Measurements from ENCODE around the gene CRYBA4. TPM values are rescaled to one million over a fixed set of nuclear protein-coding genes. Genes with fewer than 3 reads are reported as not detected.
A peak's percentile ranks its signal among the peaks of the same experiment; 100 is the strongest.

Gene CRYBA4
- total RNA-seq, 2 donors from 2014 or later: 1.2 TPM; not detected in 1

- Mint-ChIP-seq H3K36me3 (ENCODE audit: low read depth) (no peaks in the 10 kb centered on the region), H3K27me3 (no peaks in the 10 kb centered on the region), H3K9me3 (peaks cover 6% of the 10 kb centered on the region), H3K4me3 (no peak overlapping the region), H3K27ac (peak overlapping the region; percentile 52), H3K4me1 (peaks cover 10% of the 10 kb centered on the region)
- ATAC-seq (replicated peaks): no peak
Measured at GRCh38 chr22:26624803-26625202, 3.0 kb downstream of the CRYBA4 start.

GRCh38 chr22:26629988-26630761, 8.4 kb downstream of the CRYBA4 start:
- H3K9me3 Mint-ChIP-seq: no peaks in the 10 kb centered on the region
- H3K4me3 Mint-ChIP-seq: no peak overlapping the region
- H3K27ac Mint-ChIP-seq: no peak overlapping the region
- H3K4me1 Mint-ChIP-seq: peaks cover 10% of the 10 kb centered on the region
- ATAC-seq (replicated peaks): no peak
- no peaks in the 10 kb centered on the region for H3K27me3 Mint-ChIP-seq
- H3K36me3 Mint-ChIP-seq (ENCODE audit: low read depth): no peaks in the 10 kb centered on the region

DNA sequence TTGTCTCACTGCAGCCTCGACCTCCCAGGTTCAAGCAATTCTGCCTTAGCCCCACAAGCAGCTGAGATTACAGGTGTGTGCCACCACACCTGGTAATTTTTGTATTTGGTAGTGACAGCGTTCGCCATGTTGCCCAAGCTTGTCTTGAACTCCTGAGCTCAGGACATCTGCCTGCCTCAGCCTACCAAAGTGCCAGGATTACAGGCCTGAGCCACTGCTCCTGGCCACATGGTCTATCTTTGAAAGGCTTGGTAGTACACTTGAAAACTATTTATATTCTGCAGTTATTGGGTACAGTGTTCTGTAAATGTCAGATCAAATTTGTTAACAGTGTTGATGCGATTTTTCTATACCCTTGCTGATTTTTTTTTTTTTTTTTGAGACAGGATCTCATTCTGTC, 9.5 kb downstream of the CRYBA4 start:
- no peaks in the 10 kb centered on the region for H3K27me3 Mint-ChIP-seq
- no peak overlapping the region for H3K27ac Mint-ChIP-seq
- H3K9me3 Mint-ChIP-seq: no peaks in the 10 kb centered on the region
- H3K4me1 Mint-ChIP-seq: peaks cover 10% of the 10 kb centered on the region
- H3K4me3 Mint-ChIP-seq: no peak overlapping the region
- no peaks in the 10 kb centered on the region for H3K36me3 Mint-ChIP-seq (ENCODE audit: low read depth)
- no peak for ATAC-seq (replicated peaks)

- no peaks in the 10 kb centered on the region for H3K36me3 Mint-ChIP-seq (ENCODE audit: low read depth)
- H3K4me3 Mint-ChIP-seq: no peak overlapping the region
- no peaks in the 10 kb centered on the region for H3K9me3 Mint-ChIP-seq
- peaks cover 10% of the 10 kb centered on the region for H3K4me1 Mint-ChIP-seq
- no peaks in the 10 kb centered on the region for H3K27me3 Mint-ChIP-seq
- no peak for ATAC-seq (replicated peaks)
- H3K27ac Mint-ChIP-seq: peak overlapping the region; percentile 36
Measured at GRCh38 chr22:26632422-26633155, 10.8 kb downstream of the CRYBA4 start.

- no peaks in the 10 kb centered on the region for H3K27me3 Mint-ChIP-seq
- H3K4me3 Mint-ChIP-seq: no peak overlapping the region
- no peak for ATAC-seq (replicated peaks)
- no peaks in the 10 kb centered on the region for H3K36me3 Mint-ChIP-seq (ENCODE audit: low read depth)
- no peaks in the 10 kb centered on the region for H3K9me3 Mint-ChIP-seq
- H3K27ac Mint-ChIP-seq: peak overlapping the region; percentile 36
- H3K4me1 Mint-ChIP-seq: peaks cover 5% of the 10 kb centered on the region
Measured at GRCh38 chr22:26634189-26634588, 12.4 kb downstream of the CRYBA4 start.

GRCh38 chr22:26635117-26635516, 13.4 kb downstream of the CRYBA4 start:
- Mint-ChIP-seq H3K27ac (no peak overlapping the region), H3K36me3 (ENCODE audit: low read depth) (no peaks in the 10 kb centered on the region), H3K27me3 (no peaks in the 10 kb centered on the region), H3K9me3 (no peaks in the 10 kb centered on the region), H3K4me1 (peaks cover 5% of the 10 kb centered on the region), H3K4me3 (no peak overlapping the region)
- ATAC-seq (replicated peaks): no peak

DNA sequence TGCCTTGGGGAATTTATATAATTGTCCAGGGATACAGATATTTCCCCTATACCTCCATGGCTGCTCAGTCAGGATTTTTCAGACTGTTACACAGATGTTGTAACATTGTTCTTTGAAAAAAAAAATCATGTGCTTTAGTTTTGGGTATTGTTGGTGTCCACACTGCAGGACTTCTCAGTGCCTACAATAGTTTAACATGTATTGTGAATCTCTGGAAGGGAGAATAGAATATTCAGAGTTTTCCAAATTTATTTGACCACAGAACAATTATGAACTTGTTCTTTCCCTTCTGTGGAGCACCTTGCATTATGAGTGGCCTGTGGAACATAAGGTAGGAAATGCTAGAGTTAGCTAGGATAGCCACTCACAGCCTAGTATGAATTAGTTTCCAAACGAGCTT, 14.5 kb downstream of the CRYBA4 start:
- no peak overlapping the region for H3K27ac Mint-ChIP-seq
- no peak for ATAC-seq (replicated peaks)
- no peaks in the 10 kb centered on the region for H3K27me3 Mint-ChIP-seq
- peaks cover 5% of the 10 kb centered on the region for H3K4me1 Mint-ChIP-seq
- H3K9me3 Mint-ChIP-seq: no peaks in the 10 kb centered on the region
- H3K4me3 Mint-ChIP-seq: no peak overlapping the region
- no peaks in the 10 kb centered on the region for H3K36me3 Mint-ChIP-seq (ENCODE audit: low read depth)

DNA sequence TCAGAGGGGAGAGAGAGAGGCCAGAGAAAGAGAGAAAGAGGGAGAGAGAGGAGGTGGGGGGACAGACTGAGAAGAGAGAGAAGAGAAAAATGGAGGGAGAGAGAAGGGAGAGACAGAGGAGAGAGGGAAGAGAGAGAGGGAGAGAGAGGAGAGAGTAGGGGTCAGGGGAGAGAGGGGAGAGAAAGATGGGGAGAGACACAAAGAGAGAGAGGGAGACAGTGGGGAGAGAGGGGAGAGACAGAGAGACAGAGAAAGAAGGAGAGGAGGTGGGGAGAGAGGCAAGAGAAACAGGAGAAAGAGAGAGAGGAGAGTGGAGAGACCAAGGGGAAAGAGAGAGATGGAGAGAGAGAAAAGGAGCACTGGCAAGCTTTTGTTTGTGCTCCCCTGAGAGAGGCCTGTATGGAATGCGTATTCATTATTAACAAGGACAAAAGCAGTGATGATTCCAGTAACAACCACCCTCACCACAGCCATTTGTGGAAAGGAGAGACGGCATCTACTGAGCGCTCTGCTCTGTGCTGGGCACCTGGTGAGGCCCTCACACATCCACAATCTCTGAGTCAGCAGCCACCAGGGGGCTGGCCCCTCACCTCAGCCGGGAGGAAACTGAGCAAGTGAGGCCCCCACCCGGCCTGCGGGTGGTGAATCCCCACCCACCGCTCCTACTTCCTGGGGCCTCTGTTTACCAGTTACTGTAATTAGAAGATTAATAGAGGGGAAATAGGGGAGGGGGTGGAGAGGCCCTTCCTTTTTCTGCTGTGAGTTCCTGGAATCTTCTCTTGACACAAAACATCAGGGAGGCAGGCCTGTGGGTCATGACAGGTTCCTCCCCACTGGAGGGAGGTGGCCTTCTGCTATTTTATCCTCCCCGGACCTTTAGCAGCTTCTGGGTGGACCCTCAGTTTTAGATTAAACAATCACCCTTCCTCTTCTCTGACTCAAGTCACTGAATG, 21.0 kb downstream of the CRYBA4 start:
- Mint-ChIP-seq H3K27ac (peak overlapping the region; percentile 100), H3K4me3 (peak overlapping the region; percentile 93), H3K36me3 (ENCODE audit: low read depth) (no peaks in the 10 kb centered on the region), H3K27me3 (no peaks in the 10 kb centered on the region), H3K4me1 (peaks cover 36% of the 10 kb centered on the region), H3K9me3 (no peaks in the 10 kb centered on the region)
- ATAC-seq (replicated peaks): peak; percentile 95

DNA sequence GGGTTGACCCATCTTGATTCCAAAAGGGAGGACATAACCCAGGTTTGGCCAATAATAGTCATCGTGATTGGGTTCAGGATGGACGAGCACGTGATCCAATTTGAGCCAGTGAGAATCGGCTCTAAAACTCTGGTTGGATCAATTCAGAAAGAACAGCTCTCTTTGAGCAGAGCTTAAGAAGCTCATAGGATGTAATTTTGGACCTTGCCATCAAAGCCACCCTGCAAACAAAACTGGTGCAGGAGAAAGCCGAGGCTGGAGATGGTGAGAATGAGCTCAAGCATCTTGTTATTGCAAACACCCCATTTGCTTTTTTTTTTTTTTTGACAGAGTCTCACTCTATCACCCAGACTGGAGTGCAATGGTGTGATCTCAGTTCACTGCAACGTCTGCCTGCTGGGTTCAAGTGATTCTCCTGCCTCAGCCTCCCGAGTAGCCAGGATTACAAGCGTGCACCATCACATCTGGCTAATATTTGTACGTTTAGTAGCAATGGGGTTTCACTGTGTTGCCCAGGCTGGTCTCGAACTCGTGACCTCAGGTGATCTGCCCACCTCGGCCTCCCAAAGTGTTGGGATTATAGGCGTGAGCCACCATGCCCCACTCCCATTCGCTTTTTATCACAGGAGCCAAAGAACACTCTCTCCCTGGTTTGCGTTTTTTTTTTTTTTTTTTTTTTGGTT, 21.8 kb downstream of the CRYBA4 start:
- peak overlapping the region; percentile 93 for H3K4me3 Mint-ChIP-seq
- H3K4me1 Mint-ChIP-seq: peaks cover 44% of the 10 kb centered on the region
- H3K36me3 Mint-ChIP-seq (ENCODE audit: low read depth): no peaks in the 10 kb centered on the region
- no peak for ATAC-seq (replicated peaks)
- H3K27ac Mint-ChIP-seq: peak overlapping the region; percentile 100
- no peaks in the 10 kb centered on the region for H3K9me3 Mint-ChIP-seq
- H3K27me3 Mint-ChIP-seq: no peaks in the 10 kb centered on the region

DNA sequence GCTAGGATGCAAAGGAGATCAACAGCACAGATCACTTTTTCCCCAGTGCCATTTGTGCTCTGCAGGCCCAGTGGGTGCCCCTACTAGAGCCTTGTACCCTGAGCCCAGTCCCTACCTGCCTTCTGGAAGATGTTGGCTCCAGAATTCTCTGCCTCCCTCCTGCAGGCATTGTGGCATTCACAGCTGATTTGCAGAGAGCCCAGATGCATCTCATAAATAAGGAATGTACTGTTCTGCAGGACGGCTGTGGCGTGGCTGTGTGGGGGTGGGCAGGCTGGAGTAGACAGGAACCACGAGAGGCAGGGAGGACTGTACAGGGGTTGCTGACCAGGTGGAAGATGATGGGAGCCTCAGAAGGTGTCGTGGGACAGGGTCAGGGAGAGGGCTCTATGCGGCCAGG, 24.4 kb downstream of the CRYBA4 start:
- no peaks in the 10 kb centered on the region for H3K27me3 Mint-ChIP-seq
- peak overlapping the region; percentile 93 for H3K4me3 Mint-ChIP-seq
- peaks cover 58% of the 10 kb centered on the region for H3K4me1 Mint-ChIP-seq
- H3K9me3 Mint-ChIP-seq: no peaks in the 10 kb centered on the region
- H3K36me3 Mint-ChIP-seq (ENCODE audit: low read depth): no peaks in the 10 kb centered on the region
- ATAC-seq (replicated peaks): no peak
- no peak overlapping the region for H3K27ac Mint-ChIP-seq

- peak overlapping the region; percentile 58 for H3K27ac Mint-ChIP-seq
- H3K9me3 Mint-ChIP-seq: no peaks in the 10 kb centered on the region
- peak; percentile 33 for ATAC-seq (replicated peaks)
- H3K4me1 Mint-ChIP-seq: peaks cover 50% of the 10 kb centered on the region
- no peaks in the 10 kb centered on the region for H3K27me3 Mint-ChIP-seq
- H3K4me3 Mint-ChIP-seq: peak overlapping the region; percentile 61
- H3K36me3 Mint-ChIP-seq (ENCODE audit: low read depth): no peaks in the 10 kb centered on the region
Measured at GRCh38 chr22:26648011-26648497, 26.3 kb downstream of the CRYBA4 start.

DNA sequence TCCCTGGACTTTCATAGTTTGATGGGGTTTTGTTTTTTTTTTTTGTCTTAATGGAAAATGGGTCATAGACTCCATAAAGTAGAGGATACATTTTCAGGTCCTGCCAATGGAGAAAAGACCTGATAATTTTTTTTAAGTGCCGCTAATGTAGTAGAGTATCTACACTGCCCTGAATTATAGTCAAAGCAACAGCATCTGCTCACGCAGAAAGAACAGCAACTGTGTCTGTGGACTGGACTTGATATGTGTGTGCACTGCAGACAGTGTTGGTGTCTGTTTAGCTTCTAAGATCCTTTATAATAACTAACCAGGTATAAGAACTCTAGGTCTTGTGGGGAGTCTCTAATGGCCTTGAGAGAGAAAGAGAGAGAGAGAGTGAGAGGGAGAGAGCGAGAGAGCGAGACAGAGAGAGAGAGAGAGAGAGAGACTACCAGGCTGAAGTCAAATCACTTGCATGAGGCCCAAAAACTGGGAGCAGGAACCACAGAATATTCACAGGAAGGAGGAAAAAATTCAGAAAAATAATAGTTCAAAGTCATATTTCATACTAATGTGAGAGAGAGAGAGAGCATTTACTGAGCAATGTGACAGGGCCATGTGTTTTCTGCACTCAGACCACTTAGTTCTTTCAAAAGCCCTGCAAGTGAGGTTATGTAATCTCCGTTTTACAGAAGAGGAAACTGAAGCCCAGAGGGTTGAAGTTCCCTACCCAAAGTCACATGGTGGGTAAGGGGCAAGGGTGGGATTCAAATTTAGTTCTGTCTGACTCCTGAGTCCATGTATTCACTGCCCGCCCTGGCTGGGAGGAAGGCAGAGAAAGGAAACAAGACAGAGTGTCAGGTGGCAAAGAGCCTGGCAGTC, 27.0 kb downstream of the CRYBA4 start:
- H3K9me3 Mint-ChIP-seq: no peaks in the 10 kb centered on the region
- H3K27ac Mint-ChIP-seq: peak overlapping the region; percentile 58
- H3K4me3 Mint-ChIP-seq: peak overlapping the region; percentile 61
- H3K27me3 Mint-ChIP-seq: no peaks in the 10 kb centered on the region
- H3K36me3 Mint-ChIP-seq (ENCODE audit: low read depth): no peaks in the 10 kb centered on the region
- ATAC-seq (replicated peaks): no peak
- peaks cover 45% of the 10 kb centered on the region for H3K4me1 Mint-ChIP-seq
